Osteoblast (primary cell): ENCODE results near the gene ATAD3B. TPM values are rescaled to one million over a fixed set of nuclear protein-coding genes. Genes with fewer than 3 reads are reported as not detected.
"Not testable (repeated sequence)": the region's sequence is repeated elsewhere in the genome, so short reads cannot be mapped to it uniquely, and the experiment has no call there.

ENCODE experiments used
- DNase-seq: peaks from one replicate; pipeline ENCODE4 v3.0.0; 2011; ENCODE audit warnings: low spot score, mixed read lengths; ENCODE audit not compliant: insufficient read length; ENCODE audit errors: missing footprints
- H2AFZ ChIP-seq: 2 replicates; pipeline ENCODE4 v1.6.0; 2011; ENCODE audit warnings: mild to moderate bottlenecking, low read length
- H3K27ac ChIP-seq: 2 replicates; pipeline ENCODE4 v1.5.1; 2011; ENCODE audit warnings: mild to moderate bottlenecking, low read depth, low read length, moderate library complexity
- H3K27me3 ChIP-seq: 2 replicates; pipeline ENCODE4 v1.6.0; 2012; ENCODE audit warnings: mild to moderate bottlenecking, control low read depth, inconsistent platforms, low read length, moderate library complexity; ENCODE audit not compliant: insufficient read depth
- H3K36me3 ChIP-seq: 2 replicates; pipeline ENCODE4 v1.5.1; 2011; ENCODE audit warnings: mild to moderate bottlenecking, low read length, control low read depth, moderate library complexity; ENCODE audit not compliant: insufficient read depth
- H3K4me1 ChIP-seq: 2 replicates; pipeline ENCODE4 v1.5.1; 2011; ENCODE audit warnings: mild to moderate bottlenecking, low read length, control low read depth, moderate library complexity; ENCODE audit not compliant: insufficient read depth
- H3K4me2 ChIP-seq: 2 replicates; pipeline ENCODE4 v1.6.0; 2011; ENCODE audit warnings: mild to moderate bottlenecking, low read length; ENCODE audit not compliant: insufficient read depth
- H3K4me3 ChIP-seq: fragments of 200-600 bp; sonication (generic); 3 replicates; pipeline ENCODE4 v1.5.1; 2012; ENCODE audit warnings: mild to moderate bottlenecking, low read length, inconsistent platforms; ENCODE audit not compliant: insufficient read depth
- H3K79me2 ChIP-seq: 2 replicates; pipeline ENCODE4 v1.6.0; 2012; ENCODE audit warnings: mild to moderate bottlenecking, low read length, control low read depth, inconsistent platforms; ENCODE audit not compliant: insufficient read depth
- H3K9me3 ChIP-seq: 2 replicates; pipeline ENCODE4 v1.5.1; 2011; ENCODE audit warnings: low read depth, low read length, control low read depth
- H4K20me1 ChIP-seq: 2 replicates; pipeline ENCODE4 v1.6.0; 2012; ENCODE audit warnings: mild to moderate bottlenecking, low read length, control low read depth; ENCODE audit not compliant: insufficient read depth
- total RNA-seq: library from RNA; depleted of rRNA; stranded (reverse); fragments of >200 nt; gene quantifications from 2 replicates; pipeline ENCODE4 v1.2.3, GENCODE V29; 2012
- TF ChIP-seq, protein P1 (sequence below): IDR thresholded peaks from 2 replicates; pipeline ENCODE4 v1.5.1; 2011; ENCODE audit warnings: mild to moderate bottlenecking, low read depth, low read length, moderate library complexity; ENCODE audit errors: extremely low read depth

ATAD3B gene
- total RNA-seq, 1 donor = 14.5 TPM

DNA sequence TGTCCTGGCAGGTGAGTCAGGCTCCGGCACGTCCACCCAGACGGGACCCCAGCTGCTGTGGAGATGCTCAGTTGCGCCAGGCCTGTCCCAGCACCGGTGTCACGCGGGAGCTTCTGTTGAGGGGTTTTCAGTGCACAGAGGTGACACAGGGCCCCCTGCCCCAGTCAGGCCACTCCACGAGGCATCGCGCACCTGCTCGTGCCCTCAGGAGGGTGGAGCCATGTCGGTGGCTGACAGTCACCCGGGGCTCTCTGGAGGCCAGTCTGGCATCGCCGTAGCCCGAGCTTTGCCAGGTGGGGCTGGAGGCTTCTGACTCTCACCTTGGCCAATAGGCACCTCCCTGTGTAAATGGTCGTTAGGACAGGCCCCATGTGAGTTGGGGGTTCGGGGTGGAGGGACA, 57.8 kb downstream of the ATAD3B start:
- H3K36me3 ChIP-seq = peaks cover 22% of the 10 kb centered on the region
- no peak overlapping the region for H3K4me3 ChIP-seq
- H3K9me3 ChIP-seq = no peaks in the 10 kb centered on the region
- H3K27ac ChIP-seq = no peak overlapping the region
- no peak overlapping the region for H3K4me2 ChIP-seq
- no peaks in the 10 kb centered on the region for H3K4me1 ChIP-seq
- no peaks in the 10 kb centered on the region for H3K27me3 ChIP-seq
- no peak overlapping the region for H2AFZ ChIP-seq
- TF ChIP-seq, protein P1, sequence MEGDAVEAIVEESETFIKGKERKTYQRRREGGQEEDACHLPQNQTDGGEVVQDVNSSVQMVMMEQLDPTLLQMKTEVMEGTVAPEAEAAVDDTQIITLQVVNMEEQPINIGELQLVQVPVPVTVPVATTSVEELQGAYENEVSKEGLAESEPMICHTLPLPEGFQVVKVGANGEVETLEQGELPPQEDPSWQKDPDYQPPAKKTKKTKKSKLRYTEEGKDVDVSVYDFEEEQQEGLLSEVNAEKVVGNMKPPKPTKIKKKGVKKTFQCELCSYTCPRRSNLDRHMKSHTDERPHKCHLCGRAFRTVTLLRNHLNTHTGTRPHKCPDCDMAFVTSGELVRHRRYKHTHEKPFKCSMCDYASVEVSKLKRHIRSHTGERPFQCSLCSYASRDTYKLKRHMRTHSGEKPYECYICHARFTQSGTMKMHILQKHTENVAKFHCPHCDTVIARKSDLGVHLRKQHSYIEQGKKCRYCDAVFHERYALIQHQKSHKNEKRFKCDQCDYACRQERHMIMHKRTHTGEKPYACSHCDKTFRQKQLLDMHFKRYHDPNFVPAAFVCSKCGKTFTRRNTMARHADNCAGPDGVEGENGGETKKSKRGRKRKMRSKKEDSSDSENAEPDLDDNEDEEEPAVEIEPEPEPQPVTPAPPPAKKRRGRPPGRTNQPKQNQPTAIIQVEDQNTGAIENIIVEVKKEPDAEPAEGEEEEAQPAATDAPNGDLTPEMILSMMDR = no peak
- peaks cover 2% of the 10 kb centered on the region for H3K79me2 ChIP-seq
- H4K20me1 ChIP-seq = no peaks in the 10 kb centered on the region
- peak; percentile 66 for DNase-seq

DNA sequence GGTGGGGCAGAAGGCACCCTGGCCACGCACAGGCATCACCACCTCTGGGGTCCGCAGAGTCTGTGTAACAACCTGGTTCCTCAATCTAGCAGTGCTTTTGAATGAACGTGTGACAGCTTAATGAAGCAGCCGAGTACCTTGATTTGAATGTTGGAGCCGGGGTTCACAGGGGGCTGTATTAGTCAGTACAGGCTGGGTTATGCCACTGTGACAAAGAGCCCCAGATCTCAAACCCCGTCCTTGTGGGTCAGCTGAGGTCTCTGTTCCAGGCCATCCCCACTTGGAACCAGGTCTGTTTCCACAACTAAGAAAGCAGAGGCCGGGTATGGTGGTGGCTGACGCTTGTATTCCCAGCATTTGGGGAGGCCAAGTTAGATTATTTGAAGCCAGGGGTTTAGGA, 58.4 kb downstream of the ATAD3B start:
- H3K9me3 ChIP-seq = no peaks in the 10 kb centered on the region
- H3K4me2 ChIP-seq = no peak overlapping the region
- H2AFZ ChIP-seq = no peak overlapping the region
- H4K20me1 ChIP-seq = no peaks in the 10 kb centered on the region
- TF ChIP-seq, protein P1 = no peak
- DNase-seq = no peak
- H3K27me3 ChIP-seq = no peaks in the 10 kb centered on the region
- peaks cover 22% of the 10 kb centered on the region for H3K36me3 ChIP-seq
- no peak overlapping the region for H3K4me3 ChIP-seq
- H3K27ac ChIP-seq = no peak overlapping the region
- no peaks in the 10 kb centered on the region for H3K4me1 ChIP-seq
- peaks cover 2% of the 10 kb centered on the region for H3K79me2 ChIP-seq

DNA sequence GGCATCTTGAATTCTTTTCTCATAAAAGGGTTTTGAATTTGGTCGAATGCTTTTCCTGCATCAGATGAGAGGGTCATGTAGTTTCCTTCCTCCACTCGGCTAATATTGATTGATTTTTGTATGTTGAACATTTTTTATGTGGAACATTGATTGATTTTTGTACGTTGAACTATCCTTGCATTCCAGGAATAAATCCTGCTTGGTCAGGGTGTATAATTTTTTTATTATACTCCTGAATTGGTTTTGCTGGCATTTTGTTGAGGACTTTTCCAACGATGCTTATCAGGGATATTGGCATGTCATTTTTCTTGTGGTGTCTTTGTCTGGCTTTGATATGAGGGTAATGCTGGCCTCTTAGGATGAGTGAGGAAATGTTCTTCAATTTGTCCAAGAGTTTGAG, 60.4 kb downstream of the ATAD3B start:
- Histone ChIP-seq H3K36me3 (peaks cover 22% of the 10 kb centered on the region), H2AFZ (no peak overlapping the region), H3K9me3 (no peaks in the 10 kb centered on the region), H3K4me2 (no peak overlapping the region), H4K20me1 (no peaks in the 10 kb centered on the region), H3K27me3 (no peaks in the 10 kb centered on the region), H3K79me2 (peaks cover 2% of the 10 kb centered on the region), H3K4me1 (no peaks in the 10 kb centered on the region), H3K27ac (no peak overlapping the region), H3K4me3 (no peak overlapping the region)
- peak; percentile 49 for DNase-seq
- TF ChIP-seq, protein P1 = no peak

DNA sequence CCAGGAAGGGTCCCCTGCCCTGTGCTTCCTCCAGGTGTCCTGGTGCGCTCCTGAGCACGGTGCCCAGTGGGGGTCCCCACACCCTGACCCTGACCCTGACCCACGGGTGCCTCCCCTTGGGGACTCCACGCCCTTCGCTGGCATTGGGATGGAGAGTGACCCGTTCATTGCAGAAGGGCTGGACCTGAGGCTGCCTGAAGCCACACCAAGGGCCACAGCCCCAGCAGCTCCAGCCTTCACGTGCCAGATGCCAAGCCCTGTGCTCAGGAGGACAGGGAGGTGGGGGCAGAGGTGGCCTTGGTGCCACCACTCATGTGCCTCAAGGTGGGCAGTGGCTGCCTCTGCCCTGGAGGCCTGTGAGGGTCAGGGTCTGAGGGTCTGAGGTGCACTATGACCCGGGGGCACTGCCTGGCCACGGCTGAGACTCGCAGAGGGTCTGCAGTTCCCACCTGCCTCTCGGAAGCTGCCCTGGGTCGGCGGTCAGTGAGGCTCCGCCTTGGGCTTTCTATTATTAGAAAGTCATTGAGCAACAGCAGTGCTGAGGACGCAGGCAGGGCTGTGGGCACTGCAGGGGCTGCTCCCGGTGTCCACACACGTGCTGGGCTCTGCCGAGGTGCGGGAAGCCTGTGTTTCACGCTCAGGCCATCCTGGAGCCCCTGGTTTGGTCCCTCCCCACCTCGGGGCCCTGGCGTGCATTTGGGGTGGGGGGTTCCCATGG, 61.8 kb downstream of the ATAD3B start:
- peaks cover 24% of the 10 kb centered on the region for H3K36me3 ChIP-seq
- H2AFZ ChIP-seq, H3K27me3 ChIP-seq, H3K4me1 ChIP-seq, H3K27ac ChIP-seq, H3K4me2 ChIP-seq, H3K4me3 ChIP-seq, H3K9me3 ChIP-seq: not testable (repeated sequence)
- peaks cover 11% of the 10 kb centered on the region for H3K79me2 ChIP-seq
- H4K20me1 ChIP-seq = peaks cover 12% of the 10 kb centered on the region
- peak; percentile 68 for DNase-seq

DNA sequence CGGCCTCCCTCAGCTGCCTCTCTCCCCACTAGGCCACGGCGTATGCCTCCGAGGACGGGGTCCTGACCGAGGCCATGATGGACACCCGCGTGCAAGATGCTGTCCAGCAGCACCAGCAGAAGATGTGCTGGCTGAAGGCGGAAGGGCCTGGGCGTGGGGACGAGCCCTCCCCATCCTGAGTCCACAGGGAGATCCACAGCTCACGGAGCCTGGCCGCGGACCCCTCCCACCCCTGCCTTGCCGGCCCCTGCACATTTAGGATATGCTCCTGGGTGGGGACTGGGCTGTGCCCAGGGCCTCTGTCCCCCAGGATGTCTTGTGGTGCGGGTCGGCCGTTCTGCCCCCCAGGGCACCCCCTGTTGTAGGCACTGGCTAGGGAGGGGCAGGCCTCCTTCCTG, 62.3 kb downstream of the ATAD3B start:
- not testable (repeated sequence) for H3K9me3 ChIP-seq, H3K27ac ChIP-seq, H3K4me1 ChIP-seq, H3K4me2 ChIP-seq, H3K27me3 ChIP-seq, H3K4me3 ChIP-seq, H2AFZ ChIP-seq
- Histone ChIP-seq H3K79me2 (peaks cover 15% of the 10 kb centered on the region), H4K20me1 (peaks cover 16% of the 10 kb centered on the region), H3K36me3 (peaks cover 20% of the 10 kb centered on the region)
- peak; percentile 86 for DNase-seq
